GM06990 (cell line): ENCODE data around the gene ZSCAN20.

ENCODE experiments used
- DNase-seq: peaks from one replicate; pipeline ENCODE4 v3.0.0-alpha.2; 2011; ENCODE audit not compliant: insufficient read length; ENCODE audit errors: extremely low read depth
- H3K27me3 ChIP-seq: replicated peaks from 2 replicates; pipeline ENCODE4 v1.6.0; 2011; ENCODE audit warnings: low read length; ENCODE audit not compliant: control insufficient read depth, insufficient read depth
- H3K36me3 ChIP-seq: 2 replicates; pipeline ENCODE4 v1.5.1; 2011; ENCODE audit warnings: low read length; ENCODE audit not compliant: control insufficient read depth, insufficient read depth
- H3K4me3 ChIP-seq: replicated peaks from 2 replicates; pipeline ENCODE4 v1.5.1; 2011; ENCODE audit warnings: low read depth, mild to moderate bottlenecking, control low read depth, low read length
- TF ChIP-seq, protein P1 (sequence below): IDR thresholded peaks from 2 replicates; pipeline ENCODE4 v1.5.1; 2011; ENCODE audit warnings: low read length, control low read depth, mild to moderate bottlenecking, inconsistent platforms; ENCODE audit not compliant: insufficient read depth, poor library complexity, severe bottlenecking

ZSCAN20 gene

DNA sequence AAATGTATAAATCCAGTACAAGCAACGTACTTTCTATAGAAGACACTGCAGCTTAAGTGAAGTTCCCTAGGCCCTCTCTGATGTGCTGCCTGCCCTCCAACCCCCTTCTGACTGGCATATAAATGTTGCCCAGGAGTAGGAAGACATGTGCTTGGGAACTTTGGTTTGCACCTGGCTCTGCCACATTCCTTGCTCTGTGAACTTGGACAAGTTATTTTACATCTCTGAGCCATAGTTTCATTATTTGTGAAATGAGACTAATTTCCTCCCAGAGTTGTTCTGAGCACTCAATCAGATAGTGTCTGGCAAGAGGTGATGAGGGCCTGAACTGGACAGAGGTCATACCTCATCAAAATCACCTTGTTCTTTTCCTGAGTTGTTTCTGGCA lies 38.1 kb upstream of the ZSCAN20 start:
- DNase-seq: no peak
- H3K27me3 ChIP-seq: no peaks in the 10 kb centered on the region
- no peak overlapping the region for H3K4me3 ChIP-seq
- no peaks in the 10 kb centered on the region for H3K36me3 ChIP-seq
- TF ChIP-seq, protein P1, sequence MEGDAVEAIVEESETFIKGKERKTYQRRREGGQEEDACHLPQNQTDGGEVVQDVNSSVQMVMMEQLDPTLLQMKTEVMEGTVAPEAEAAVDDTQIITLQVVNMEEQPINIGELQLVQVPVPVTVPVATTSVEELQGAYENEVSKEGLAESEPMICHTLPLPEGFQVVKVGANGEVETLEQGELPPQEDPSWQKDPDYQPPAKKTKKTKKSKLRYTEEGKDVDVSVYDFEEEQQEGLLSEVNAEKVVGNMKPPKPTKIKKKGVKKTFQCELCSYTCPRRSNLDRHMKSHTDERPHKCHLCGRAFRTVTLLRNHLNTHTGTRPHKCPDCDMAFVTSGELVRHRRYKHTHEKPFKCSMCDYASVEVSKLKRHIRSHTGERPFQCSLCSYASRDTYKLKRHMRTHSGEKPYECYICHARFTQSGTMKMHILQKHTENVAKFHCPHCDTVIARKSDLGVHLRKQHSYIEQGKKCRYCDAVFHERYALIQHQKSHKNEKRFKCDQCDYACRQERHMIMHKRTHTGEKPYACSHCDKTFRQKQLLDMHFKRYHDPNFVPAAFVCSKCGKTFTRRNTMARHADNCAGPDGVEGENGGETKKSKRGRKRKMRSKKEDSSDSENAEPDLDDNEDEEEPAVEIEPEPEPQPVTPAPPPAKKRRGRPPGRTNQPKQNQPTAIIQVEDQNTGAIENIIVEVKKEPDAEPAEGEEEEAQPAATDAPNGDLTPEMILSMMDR: no peak

DNA sequence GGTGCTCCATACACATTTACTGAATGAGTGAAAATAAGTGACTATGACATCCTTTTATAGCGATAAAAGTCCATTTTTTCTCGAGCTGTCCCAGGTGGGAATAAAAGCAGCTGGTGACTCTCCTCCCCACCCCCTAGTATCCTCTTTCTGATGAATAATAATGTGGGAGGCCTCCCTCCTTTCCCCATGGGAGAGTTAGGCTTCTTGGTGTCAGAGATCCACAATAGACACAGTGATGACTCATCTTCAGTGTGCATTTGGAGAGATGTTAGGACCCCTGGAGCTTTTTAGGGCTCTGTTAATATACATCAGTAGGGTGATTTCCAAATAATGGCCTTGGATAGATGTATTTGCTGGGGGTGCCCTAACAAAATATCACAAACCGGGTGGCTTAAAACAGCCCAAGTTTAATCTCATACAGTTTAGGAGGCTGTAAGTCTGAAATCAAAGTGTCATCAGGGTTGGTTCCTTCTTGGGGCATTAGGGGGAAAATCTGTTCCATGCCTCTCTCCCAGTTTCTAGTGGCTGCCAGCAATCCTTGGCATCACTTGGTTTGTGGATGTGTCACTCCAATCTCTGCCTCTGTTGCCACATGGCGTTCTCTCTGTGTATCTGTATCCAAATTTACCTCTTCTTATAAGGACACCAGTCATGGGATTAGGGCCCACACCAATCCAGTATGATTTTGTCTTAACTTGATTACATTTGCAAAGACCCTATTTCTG lies 37.2 kb upstream of the ZSCAN20 start:
- no peak for DNase-seq
- TF ChIP-seq, protein P1: no peak
- H3K4me3 ChIP-seq: no peak overlapping the region

GRCh38 chr1:33436557-33437285 lies 35.7 kb upstream of the ZSCAN20 start:
- no peak for DNase-seq
- Histone ChIP-seq H3K36me3 (no peaks in the 10 kb centered on the region), H3K4me3 (no peak overlapping the region), H3K27me3 (no peaks in the 10 kb centered on the region; the same call in 1 of the 2 replicates)
- TF ChIP-seq, protein P1: no peak

More for the DNA sequence above, 37.2 kb upstream of the ZSCAN20 start:
- H3K36me3 ChIP-seq: no peaks in the 10 kb centered on the region
- H3K27me3 ChIP-seq: no peaks in the 10 kb centered on the region

- no peak for DNase-seq
- no peaks in the 10 kb centered on the region for H3K36me3 ChIP-seq
- TF ChIP-seq, protein P1: no peak
- H3K27me3 ChIP-seq: no peaks in the 10 kb centered on the region; the same call in 1 of the 2 replicates
- H3K4me3 ChIP-seq: no peak overlapping the region
Measured at GRCh38 chr1:33438364-33439160, 33.9 kb upstream of the ZSCAN20 start.

DNA sequence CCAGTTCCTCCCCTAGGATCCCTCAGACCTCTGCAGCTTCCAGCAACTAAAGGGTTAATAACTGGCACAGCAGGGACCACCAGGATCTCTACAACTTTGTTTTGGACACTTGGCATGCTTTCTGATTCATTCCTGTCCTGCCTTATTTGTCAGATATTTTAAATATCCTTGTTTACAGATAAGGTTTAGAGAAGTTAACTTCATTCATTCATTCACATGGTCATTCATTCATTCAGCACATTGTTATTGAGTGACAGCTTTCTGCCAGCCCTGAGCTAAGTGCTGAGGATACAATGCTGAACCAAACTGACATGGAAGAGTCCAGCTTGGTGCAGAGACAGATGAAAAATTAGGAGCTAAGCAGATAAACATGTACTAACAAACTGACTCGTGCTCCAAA lies 32.8 kb upstream of the ZSCAN20 start:
- no peak for DNase-seq
- TF ChIP-seq, protein P1: no peak
- H3K36me3 ChIP-seq: no peaks in the 10 kb centered on the region
- no peak overlapping the region for H3K4me3 ChIP-seq
- H3K27me3 ChIP-seq: no peaks in the 10 kb centered on the region; the same call in 1 of the 2 replicates
